Smooth muscle cell (in vitro differentiated cells): ENCODE data around the gene ZNF771. TPM values are rescaled to one million over a fixed set of nuclear protein-coding genes. Genes with fewer than 3 reads are reported as not detected.

Experiments used
- DNase-seq: peaks from one replicate; lab custom pipeline; 2025; ENCODE audit not compliant: unreplicated experiment; lab: John Stamatoyannopoulos, UW
- H2AFZ ChIP-seq: fragments of 200-600 bp; sonication (generic); 2 replicates; pipeline ENCODE4 v1.6.0; 2016; ENCODE audit warnings: antibody characterized with exemption, low read depth, mild to moderate bottlenecking
- H3F3A ChIP-seq: fragments of 200-600 bp; sonication (generic); 2 replicates; pipeline ENCODE4 v1.6.0; 2017; ENCODE audit warnings: antibody characterized with exemption, low read depth
- H3K27ac ChIP-seq: fragments of 200-600 bp; sonication (generic); 2 replicates; pipeline ENCODE4 v1.5.1; 2016; ENCODE audit warnings: low read depth, mild to moderate bottlenecking
- H3K27me3 ChIP-seq: fragments of 200-600 bp; sonication (generic); 2 replicates; pipeline ENCODE4 v1.6.1; 2016; ENCODE audit warnings: low read depth, mild to moderate bottlenecking
- H3K36me3 ChIP-seq: fragments of 200-600 bp; sonication (generic); 2 replicates; pipeline ENCODE4 v1.5.1; 2016; ENCODE audit warnings: low read depth
- H3K4me1 ChIP-seq: fragments of 200-600 bp; sonication (generic); 2 replicates; pipeline ENCODE4 v1.5.1; 2016; ENCODE audit warnings: low read depth
- H3K4me2 ChIP-seq: fragments of 200-600 bp; sonication (generic); 2 replicates; pipeline ENCODE4 v1.6.0; 2016; ENCODE audit warnings: mild to moderate bottlenecking
- H3K4me3 ChIP-seq: fragments of 200-600 bp; sonication (generic); 2 replicates; pipeline ENCODE4 v1.5.1; 2016; ENCODE audit warnings: mild to moderate bottlenecking
- H3K79me2 ChIP-seq: fragments of 200-600 bp; sonication (generic); 2 replicates; pipeline ENCODE4 v1.6.0; 2016; ENCODE audit warnings: low read depth, mild to moderate bottlenecking
- H3K9ac ChIP-seq: fragments of 200-600 bp; sonication (generic); 2 replicates; pipeline ENCODE4 v1.6.0; 2016; ENCODE audit warnings: low read depth
- H3K9me3 ChIP-seq: fragments of 200-600 bp; sonication (generic); replicated peaks from 2 replicates; pipeline ENCODE4 v1.5.1; 2016; ENCODE audit warnings: low read depth
- H4K20me1 ChIP-seq: fragments of 200-600 bp; sonication (generic); 2 replicates; pipeline ENCODE4 v1.6.0; 2016; ENCODE audit warnings: low read depth
- WGBS: methylation state at CpG from one replicate; pipeline ENCODE4 v1.1.7; 2016; ENCODE audit warnings: low lambda C conversion rate; 5-methylcytosine and 5-hydroxymethylcytosine counted together
- polyA plus RNA-seq: library from polyadenylated mRNA; unstranded; fragments of >200 nt; fragmentation: Nextera tagmentation; extraction: Ambion mirVana; gene quantifications from 2 replicates; pipeline ENCODE4 v1.2.1, GENCODE V29; 2016
- total RNA-seq: library from RNA; depleted of rRNA; stranded (reverse); fragments of >200 nt; gene quantifications from 2 replicates; pipeline ENCODE4 v1.2.3, GENCODE V29; 2014
- TF ChIP-seq, protein P1 (sequence below): fragments of 200-600 bp; sonication (generic); IDR thresholded peaks from 2 replicates; pipeline ENCODE4 v1.5.1; 2017; ENCODE audit warnings: borderline replicate concordance, mild to moderate bottlenecking, antibody characterized with exemption; ENCODE audit not compliant: insufficient read depth, poor library complexity, severe bottlenecking

Gene ZNF771
- total and polyA plus RNA-seq, 2 experiments from 2014 or later: 7.2 to 20.9 TPM

DNA sequence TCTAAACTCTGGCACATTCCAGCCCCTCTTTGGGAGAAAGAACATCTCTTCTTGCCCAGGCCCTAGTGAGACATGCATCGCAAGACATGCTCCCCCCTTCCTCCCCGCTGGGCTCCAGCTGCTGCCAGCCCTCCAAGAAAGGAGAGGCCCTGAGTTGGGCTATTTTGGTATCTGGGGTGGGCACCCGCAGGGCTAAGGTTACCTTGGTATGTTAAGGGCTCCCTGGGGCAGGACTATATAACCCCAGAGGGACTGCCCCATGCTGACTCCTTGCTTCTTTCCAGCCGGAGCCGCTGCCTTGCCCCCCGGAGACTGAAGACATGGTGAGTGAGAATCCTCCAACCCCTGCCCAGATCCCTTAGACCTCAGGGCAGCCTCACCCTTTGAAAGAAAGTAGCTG lies 32.9 kb upstream of the ZNF771 start, which contains the start of gene MYL11:
TSS of gene MYL11 (plus strand) at position 265 of the 400 bp plus-strand sequence. CDS start at position 321, 56 bp downstream.
- TF ChIP-seq, protein P1, sequence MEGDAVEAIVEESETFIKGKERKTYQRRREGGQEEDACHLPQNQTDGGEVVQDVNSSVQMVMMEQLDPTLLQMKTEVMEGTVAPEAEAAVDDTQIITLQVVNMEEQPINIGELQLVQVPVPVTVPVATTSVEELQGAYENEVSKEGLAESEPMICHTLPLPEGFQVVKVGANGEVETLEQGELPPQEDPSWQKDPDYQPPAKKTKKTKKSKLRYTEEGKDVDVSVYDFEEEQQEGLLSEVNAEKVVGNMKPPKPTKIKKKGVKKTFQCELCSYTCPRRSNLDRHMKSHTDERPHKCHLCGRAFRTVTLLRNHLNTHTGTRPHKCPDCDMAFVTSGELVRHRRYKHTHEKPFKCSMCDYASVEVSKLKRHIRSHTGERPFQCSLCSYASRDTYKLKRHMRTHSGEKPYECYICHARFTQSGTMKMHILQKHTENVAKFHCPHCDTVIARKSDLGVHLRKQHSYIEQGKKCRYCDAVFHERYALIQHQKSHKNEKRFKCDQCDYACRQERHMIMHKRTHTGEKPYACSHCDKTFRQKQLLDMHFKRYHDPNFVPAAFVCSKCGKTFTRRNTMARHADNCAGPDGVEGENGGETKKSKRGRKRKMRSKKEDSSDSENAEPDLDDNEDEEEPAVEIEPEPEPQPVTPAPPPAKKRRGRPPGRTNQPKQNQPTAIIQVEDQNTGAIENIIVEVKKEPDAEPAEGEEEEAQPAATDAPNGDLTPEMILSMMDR: no peak
- H3K79me2 ChIP-seq: peaks cover 3% of the 10 kb centered on the region
- H3K36me3 ChIP-seq: no peaks in the 10 kb centered on the region
- H3K4me3 ChIP-seq: no peak within 1 kb of the TSS
- DNase-seq: no peak
- no peaks in the 10 kb centered on the region for H3K9me3 ChIP-seq
- 89% methylated on average over 6 of the region's 6 CpGs for WGBS
- no peak within 1 kb of the TSS for H3K27ac ChIP-seq
- peaks cover 8% of the 10 kb centered on the region for H4K20me1 ChIP-seq
- no peak within 1 kb of the TSS for H3K9ac ChIP-seq
- H3K4me2 ChIP-seq: no peak within 1 kb of the TSS
- H3K4me1 ChIP-seq: peaks cover 14% of the 10 kb centered on the region
- H2AFZ ChIP-seq: no peak within 1 kb of the TSS
- no peaks in the 10 kb centered on the region for H3K27me3 ChIP-seq
- H3F3A ChIP-seq: no peaks in the 10 kb centered on the region

DNA sequence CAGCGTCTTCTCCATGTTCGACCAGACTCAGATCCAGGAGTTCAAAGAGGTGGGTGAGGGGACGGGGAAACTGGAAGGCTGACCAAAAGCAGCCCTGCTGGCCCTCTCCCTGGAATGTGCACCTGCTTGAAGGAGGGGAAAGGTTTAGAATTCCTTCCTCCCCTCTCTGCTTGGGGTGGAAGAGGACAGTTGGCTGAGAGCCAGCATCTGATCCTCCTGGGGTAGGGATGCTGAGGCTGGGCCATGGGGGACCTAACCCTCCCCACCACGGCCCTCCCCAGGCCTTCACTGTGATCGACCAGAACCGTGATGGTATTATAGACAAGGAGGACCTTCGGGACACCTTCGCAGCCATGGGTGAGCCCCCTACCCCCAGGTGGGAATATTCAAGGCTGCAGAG lies 31.5 kb upstream of the ZNF771 start:
- H3K36me3 ChIP-seq: no peaks in the 10 kb centered on the region
- no peak overlapping the region for H3K9ac ChIP-seq
- TF ChIP-seq, protein P1: no peak
- H3K4me3 ChIP-seq: no peak overlapping the region
- H4K20me1 ChIP-seq: peaks cover 5% of the 10 kb centered on the region
- H3K9me3 ChIP-seq: no peaks in the 10 kb centered on the region
- 91% methylated on average over 8 of the region's 8 CpGs for WGBS
- no peaks in the 10 kb centered on the region for H3K27me3 ChIP-seq
- no peak for DNase-seq
- H3K4me2 ChIP-seq: no peak overlapping the region
- no peaks in the 10 kb centered on the region for H3K79me2 ChIP-seq
- H3K27ac ChIP-seq: no peak overlapping the region
- H2AFZ ChIP-seq: no peak overlapping the region
- peaks cover 14% of the 10 kb centered on the region for H3K4me1 ChIP-seq
- no peaks in the 10 kb centered on the region for H3F3A ChIP-seq

DNA sequence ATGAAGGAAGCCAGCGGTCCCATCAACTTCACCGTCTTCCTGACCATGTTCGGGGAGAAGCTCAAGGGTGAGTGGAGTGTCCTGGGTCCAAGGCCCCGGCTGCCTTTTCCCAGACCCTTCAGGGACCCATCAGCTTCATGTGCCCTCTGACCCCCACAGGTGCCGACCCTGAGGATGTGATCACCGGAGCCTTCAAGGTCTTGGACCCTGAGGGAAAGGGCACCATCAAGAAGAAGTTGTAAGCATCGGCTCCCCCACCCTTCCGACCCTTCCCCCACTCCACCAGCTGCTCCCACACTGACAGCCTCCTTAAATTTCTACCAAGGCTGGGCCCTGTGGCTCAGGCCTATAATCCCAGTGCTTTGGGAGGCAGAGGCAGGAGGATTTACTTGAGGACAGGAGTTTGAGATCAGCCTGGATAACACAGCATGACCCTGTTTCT lies 30.9 kb upstream of the ZNF771 start:
- Histone ChIP-seq H4K20me1 (peaks cover 5% of the 10 kb centered on the region), H3K9ac (no peak overlapping the region), H3K36me3 (no peaks in the 10 kb centered on the region), H3F3A (no peaks in the 10 kb centered on the region), H3K9me3 (no peaks in the 10 kb centered on the region), H3K27ac (peak overlapping the region; percentile 99), H3K4me1 (peaks cover 14% of the 10 kb centered on the region), H2AFZ (no peak overlapping the region), H3K4me2 (peak overlapping the region; percentile 95), H3K79me2 (no peaks in the 10 kb centered on the region), H3K27me3 (no peaks in the 10 kb centered on the region), H3K4me3 (no peak overlapping the region)
- DNase-seq: no peak
- TF ChIP-seq, protein P1: no peak
- 93% methylated on average over 8 of the region's 8 CpGs for WGBS

DNA sequence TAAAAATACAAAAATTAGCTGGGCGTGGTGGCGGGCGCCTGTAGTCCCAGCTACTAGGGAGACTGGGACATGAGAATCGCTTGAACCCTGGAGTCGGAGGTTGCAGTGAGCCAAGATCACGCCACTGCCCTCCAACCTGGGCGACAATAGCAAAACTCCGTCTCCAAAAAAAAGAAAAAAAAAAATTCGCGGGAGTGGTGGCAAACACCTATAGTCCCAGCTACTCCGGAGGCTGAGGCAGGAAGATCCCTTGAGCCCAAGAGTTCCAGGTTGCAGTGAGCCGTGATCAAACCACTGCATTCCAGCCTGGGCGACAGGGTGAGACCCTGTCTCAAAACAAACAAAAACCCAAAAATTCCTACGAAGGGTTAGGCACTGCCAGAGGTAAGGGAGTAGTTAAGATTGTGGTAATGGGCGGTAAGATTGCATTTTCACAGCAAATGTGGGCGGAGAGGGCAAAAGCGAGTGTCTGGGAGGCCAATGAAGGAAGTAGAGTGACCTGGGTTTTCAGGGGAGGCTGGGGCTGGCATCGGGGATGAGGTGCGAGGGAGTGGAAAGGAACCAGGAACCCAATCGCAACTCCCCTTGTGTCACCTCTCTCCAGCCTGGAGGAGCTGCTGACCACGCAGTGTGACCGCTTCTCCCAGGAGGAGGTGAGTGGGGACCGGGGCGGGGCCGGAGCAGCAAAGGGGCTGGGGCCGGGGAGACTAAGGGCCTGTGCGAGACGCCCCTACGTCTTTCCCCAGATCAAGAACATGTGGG lies 30.2 kb upstream of the ZNF771 start:
- Histone ChIP-seq H3K36me3 (no peaks in the 10 kb centered on the region), H3F3A (no peaks in the 10 kb centered on the region), H3K27ac (peak overlapping the region; percentile 99), H3K4me3 (peak overlapping the region; percentile 67), H3K79me2 (no peaks in the 10 kb centered on the region), H3K4me1 (peaks cover 14% of the 10 kb centered on the region), H2AFZ (peak overlapping the region; percentile 89), H3K9me3 (no peaks in the 10 kb centered on the region), H3K4me2 (peak overlapping the region; percentile 95), H4K20me1 (peaks cover 5% of the 10 kb centered on the region), H3K27me3 (no peaks in the 10 kb centered on the region), H3K9ac (peak overlapping the region; percentile 96)
- 49% methylated on average over 22 of the region's 29 CpGs for WGBS
- no peak for DNase-seq
- TF ChIP-seq, protein P1: no peak
